CD4-positive, alpha-beta T cell treated with Interleukin-17A for 4 hours (primary cell): Measurements from ENCODE around the gene SELENOS.
A peak's percentile ranks its signal among the peaks of the same experiment; 100 is the strongest.

ENCODE experiments used
- DNase-seq: peaks from one replicate; pipeline ENCODE4 v3.0.0-alpha.2; 2020; ENCODE audit warnings: mixed read lengths

Gene SELENOS, protein sequence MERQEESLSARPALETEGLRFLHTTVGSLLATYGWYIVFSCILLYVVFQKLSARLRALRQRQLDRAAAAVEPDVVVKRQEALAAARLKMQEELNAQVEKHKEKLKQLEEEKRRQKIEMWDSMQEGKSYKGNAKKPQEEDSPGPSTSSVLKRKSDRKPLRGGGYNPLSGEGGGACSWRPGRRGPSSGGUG

DNA sequence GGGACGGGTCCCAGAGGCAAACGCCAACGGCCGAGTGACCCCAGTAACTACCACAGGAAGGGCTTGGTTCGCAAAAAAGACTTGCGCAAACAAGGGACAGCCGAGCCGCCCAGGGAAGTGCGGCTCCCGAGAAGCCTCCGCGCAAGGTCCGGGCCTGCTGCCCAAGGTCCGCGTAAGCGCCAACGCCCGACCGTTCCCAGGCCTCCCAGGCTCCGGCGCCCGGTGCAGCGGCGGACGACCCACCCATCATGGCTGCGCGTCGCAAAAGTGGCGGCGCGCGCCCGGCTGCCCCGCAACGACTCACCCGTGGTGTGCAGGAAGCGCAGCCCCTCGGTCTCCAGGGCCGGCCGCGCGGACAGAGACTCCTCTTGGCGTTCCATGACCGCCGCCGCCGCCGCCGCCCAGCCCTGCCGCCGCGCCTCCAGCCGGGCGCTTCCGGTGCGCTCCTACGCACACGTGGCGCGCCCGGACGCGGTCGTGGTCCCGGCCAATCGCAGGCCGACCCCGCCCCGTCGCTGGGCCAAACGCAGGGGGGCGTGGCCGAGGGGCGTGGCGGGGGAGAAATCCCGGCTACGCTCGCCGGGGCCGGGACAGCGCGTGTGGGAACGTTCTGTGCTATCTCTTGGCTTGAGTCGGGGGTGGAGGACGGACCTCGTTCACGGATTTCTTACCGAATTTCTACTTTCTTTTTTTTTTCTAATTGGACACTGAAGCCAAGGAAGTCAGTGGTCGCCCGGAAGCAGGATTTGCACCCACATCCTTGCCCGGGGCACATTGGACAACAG is at the start of gene SELENOS:
SELENOS (minus strand) TSS at position 448 of the 785 bp plus-strand sequence; CDS start at position 380, 68 bp downstream.
- DNase-seq: peak; percentile 94

DNA sequence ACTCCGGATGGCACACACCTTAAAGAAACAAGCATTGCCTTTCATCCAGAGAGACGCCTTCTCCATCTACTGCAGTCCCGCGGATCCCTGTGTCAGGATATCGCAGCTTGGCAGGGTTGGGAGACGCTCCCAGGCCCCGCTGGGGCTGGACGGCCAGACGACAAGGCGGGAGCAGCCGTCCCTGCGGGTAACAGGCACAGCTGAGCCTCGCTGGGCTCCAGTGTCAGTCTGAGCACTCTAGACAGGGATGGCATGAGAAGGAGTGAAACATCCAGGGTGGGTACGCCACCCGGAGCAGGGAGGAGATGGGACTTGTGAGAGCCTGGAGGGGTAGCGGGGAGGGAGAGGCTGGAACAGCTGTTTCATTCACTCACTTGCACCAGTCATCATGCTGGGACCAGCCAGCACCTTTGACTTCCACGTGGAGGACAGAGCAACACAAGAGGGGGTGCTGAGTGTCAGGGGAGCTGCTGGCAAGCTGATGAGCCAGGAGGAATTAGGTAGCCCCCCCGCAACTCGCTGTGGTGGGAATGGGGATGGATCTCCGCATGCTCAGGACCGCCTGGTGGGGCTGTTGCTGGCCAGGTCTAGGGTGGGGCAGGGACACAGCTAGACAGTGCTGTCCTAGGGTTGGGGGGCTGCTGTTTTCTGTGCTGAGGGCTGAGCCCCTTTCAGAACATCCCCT is 49.3 kb upstream of the SELENOS start:
- no peak for DNase-seq

DNA sequence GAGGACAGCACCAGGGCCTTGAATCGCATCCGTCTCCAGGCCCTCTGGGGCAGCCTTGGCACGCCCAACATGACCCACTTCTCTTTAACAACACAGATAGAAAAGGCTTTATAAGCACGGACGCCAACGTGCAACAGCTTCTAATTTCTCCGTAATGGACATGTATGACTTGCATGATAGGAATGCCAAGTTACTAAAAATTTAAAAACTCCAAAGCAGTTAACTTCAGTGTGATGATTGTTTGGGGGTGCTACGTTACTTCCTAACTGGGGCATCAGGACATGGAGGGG is 48.7 kb upstream of the SELENOS start:
- DNase-seq: no peak

DNA sequence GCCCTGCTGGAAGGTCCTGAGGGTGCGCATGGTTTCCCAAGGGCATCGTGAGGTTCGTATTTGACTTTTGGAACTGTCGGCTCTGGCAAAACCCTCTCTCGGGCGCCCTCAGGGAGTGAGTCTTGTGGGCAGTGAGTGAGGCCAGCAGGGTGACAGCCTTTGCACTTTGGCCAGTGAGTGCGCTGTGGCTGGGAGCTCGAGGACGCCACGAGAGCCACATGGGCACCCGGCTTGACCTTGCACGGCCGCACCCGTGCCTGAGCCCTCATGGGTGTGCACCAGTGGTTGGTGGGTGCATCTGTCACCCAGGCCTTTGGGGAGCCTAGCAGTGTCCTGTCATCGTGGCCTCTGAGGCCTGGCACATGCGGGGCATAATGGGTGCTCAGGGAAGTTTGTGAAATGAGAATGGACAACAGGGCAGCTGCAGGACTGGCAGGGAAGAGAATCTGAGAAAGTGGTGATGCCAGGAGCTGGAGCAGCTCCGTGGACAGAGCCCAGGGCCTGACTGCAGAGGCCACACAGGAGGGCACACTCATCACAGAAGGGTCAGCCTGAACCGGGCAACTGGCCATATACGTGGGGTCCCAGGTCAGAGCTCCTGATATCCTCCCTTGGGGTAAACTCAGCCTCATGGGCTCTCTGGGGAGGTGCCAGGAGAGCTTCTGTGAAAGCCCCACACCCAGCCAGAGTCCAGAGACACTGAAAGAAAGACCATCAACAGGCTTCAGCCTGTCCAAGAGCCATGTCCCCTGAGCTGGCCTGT is 48.2 kb upstream of the SELENOS start:
- DNase-seq: no peak

DNA sequence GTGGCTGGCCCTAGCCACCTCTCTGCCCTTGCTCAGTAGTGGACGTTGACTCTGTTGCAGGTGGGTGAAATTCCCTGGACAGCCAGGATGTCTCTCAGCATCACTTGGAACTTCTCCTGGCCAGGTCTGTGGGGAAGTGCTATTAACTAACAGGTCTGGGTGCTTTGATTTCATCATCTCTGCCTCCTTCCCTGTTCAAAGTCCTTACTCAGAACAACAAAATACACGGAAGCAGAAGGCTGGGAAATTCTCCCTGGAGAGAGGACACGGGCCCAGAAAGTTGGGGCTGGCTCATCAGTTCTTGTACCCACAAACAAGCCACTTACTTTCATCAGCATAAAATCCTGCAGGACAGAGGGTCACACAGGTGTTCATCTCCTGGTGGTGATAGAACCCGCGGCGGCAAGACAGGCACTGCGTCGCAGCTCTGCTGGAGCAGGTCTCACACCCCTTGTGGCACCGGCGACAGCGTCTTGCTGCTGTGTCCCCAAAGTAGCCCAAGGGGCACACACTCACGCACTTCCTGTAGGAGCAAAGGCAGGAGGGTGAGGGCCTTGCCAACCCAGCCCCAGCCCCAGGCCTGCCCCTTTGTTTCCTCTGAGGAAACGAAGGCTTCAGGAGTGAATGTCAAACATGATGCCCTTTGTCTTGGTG is 47.4 kb upstream of the SELENOS start:
- DNase-seq: no peak

DNA sequence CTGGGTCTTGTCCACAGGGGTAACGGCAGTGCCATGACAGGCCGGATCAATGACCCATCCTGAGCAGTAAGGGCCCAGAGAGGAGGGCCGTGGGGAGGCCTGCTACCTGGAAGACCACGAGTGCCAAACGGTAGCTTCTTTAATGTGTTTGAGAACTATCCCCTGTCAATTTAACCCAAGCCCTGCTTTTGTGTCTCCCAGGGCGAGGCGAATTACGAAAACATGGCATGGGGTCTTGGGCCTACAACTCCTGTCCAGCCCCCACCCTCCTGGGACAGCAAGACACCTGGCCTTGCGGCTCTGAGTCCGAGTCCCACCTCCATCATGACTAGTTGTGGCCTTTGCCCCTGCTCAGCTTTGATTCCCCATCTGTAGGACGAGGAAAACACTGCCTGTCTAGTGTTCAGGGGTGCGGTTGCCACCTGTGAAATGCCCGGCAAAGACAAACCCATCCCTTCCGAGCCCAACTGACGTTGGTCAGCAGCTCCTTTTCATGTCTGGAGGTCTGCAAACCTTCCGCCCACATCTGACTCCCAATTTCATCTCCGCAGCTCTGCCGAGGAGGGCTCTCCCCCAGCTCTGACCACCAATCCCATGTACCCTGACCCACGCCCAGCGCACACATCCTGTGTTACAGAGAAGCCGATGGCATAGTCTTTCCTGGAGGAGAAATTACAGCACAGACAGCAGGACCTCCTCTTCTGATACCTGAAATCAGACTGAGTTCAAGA is 46.7 kb upstream of the SELENOS start:
- DNase-seq: no peak

DNA sequence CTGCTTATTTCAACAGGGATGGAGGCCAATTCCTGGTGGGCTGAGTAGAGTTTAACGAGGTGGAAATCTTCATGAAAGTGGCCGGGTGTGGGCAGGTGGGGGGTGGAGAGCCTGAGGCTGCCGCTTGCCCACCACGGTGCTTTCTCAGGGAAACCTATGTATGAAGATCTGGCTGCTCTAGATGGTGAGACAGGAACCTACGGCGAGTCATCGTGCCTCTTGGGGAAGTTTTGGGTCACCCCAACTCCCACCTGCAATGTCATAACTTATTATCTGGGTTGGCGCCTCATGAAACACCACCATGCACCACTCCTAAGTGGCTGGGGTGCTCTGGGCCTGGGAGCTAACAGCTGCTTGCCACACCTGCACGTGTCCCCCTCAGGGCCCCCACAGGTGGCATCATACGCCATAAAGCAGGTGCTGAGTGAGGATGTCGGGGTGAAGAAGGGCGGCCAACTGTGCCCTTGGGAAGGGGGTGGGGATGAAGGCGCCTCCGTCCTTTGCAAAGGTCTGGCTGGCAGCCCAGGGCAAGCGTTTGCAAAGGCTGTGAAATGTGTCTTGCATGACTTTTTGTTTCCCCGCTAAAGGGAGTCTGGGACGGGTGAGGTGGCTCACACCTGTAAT is 45.7 kb upstream of the SELENOS start:
- DNase-seq: no peak

DNA sequence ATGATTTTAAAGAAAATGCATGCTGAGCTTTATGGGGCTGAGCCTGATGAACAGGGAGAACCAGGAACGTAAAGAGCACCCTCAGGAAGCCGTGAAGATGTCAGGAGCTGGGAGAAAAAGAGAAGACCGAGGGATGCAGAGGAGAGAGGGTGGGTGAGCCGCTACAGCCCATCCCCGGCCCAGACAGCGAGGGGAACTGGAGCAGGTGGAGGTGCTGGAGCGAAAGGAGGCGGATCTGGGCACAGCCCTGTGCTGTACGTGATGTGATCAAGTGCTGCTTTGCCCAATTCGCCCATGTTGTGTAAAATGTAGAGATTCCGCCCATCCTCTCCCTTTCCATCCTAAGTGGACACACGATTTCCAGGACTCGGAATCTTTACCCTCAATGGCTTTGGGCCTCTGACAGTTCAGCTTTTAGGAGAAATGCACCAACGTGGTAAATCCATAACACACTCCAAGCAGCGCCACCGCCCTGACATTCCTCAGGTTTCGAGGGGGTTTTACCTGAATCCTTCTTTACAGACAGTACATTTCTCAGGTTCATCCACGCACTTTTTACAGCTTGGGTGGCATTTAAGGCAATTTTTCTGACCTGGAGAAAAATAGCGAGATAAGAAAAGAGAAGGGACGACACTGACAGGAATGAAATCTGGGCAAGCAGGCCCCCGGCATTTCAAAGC is 44.9 kb upstream of the SELENOS start:
- no peak for DNase-seq

DNA sequence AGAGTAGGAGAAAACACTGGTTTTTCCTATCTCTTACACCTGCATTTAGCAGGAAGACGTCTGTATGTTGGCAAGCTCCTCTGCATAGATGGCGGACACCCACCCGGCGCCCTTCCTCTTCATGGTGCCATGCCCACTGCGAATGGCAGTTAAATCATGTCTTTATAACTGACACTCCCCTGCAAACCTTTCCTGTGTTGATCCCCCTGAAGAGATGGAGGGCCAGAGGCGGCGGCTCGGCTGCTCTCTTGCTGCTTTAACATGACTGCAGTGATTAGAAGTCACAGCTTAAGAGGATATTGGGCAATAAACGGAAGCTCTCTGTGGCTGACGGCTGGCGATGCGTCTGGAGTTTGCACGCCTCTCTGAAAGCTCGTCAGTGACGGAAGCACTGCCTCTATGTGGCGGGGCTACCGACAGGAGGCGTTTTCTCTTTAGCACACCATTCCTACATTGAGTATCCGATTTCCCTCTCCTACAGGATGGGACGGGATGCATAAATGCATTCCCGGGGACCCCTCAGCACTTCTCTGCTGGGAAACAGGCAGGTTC is 43.3 kb upstream of the SELENOS start:
- DNase-seq: peak; percentile 70

DNA sequence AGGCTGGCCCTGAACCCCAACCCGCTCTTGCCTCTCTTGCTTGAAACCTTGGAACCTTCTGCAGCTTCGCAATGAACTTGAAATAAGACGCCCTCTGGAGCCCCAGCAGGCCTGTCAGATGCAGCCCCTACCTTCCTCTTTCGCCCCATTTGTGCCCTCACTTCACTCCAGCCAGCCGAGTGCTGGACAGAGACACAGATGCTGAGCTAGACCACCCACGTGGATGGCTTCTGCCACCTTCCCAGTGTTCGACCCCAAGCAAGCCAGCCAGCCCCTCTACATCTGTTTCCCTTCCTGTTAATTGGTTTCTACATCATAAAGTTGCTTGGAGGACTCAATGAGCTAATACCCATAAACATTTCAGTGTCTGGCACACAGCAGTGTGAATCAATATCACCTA is 41.6 kb upstream of the SELENOS start:
- DNase-seq: no peak

DNA sequence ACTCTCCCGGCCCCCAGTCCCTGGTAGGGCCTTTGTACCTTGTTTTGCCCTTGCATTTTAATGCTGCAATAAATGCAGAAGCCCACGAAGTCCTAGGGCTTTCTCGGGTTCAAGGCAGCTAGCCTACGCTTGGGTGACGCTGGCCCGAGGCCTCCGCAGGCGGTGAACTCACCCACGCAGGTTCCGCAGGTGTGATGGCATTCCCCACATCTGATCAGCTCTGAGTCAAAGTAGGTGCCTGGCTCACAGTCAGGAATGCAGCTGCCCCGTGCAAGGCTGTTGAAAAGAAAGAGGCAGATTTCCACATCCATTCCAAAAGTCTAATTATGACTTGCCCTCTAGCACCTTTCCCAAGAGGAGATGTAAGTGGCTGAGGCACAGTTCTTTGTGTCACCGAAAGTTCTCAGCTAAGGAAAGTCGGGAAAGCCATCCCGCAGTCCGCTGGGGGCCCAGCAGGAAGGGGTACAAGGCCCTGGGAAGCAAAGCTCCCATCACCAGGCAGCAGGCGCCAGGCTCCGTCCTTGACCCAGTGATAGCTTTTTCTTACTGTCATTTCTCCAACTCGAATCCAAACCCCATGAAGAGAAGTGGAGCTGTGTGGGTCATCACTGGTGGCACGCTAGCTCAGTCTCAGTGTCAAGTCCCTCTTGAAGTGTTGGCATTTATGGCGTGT is 41.0 kb upstream of the SELENOS start:
- no peak for DNase-seq

DNA sequence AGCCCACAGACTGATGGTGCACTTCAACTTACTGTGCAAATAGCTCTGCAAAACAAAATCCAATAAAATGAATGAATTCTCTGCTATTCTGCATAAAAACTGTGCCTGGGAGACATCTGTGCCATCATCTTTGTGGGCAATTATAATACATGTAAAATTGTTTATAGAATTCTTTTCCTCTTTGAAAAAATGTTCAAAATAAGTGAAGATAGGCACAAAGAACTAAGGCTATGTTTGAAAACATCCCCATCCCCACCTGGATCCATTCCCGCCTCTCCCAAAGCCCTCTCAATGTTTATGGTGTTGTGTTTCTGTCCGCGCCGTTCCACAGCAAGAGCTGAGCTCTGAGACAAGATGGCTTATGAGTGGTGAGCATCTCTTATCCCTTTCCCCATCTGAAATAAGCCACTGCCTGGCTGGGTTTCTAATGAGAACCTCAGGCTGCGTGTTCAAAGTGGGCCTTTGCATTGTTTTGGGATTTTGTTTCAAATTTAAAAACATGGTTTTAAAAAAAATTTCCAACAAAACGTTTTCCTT is 40.1 kb upstream of the SELENOS start:
- no peak for DNase-seq

DNA sequence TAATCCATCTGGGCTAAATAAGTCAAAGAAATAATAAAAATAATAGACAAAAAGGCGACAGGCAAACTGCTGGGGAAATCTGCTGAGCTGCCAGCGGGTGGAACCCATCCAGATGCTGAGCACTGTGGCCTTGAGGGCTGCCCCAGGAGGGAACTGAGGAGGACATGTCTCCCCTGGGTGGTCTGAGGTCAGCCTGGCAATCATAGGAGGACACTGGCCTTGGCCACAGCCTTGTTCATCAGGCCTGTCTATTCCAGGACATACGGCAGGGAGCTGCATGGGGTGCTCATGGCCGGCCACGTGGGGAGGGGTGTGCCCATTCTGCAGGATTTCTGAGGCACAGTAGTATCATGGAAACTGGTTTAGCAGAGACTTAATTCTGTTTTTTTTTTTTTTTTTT is 39.2 kb upstream of the SELENOS start:
- DNase-seq: no peak

DNA sequence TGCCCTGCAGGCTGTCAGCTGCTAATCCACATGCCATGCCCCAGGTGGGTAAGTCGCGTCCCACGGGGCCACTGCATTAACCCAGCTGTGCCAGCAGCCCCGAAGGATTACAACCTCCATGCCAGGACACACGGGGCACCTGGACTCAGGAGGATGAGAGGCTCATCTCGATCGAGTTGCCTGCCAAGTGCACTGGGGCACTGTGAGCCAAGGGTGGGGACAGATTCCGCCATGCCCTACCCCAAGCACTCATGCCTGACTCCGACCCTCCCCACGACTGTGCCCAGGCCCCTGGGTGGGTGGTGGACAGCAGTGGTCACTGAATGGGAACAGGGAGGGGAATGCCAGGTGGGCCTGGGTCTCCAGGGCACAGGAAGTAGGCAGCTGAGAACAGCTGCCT is 38.5 kb upstream of the SELENOS start:
- no peak for DNase-seq

DNA sequence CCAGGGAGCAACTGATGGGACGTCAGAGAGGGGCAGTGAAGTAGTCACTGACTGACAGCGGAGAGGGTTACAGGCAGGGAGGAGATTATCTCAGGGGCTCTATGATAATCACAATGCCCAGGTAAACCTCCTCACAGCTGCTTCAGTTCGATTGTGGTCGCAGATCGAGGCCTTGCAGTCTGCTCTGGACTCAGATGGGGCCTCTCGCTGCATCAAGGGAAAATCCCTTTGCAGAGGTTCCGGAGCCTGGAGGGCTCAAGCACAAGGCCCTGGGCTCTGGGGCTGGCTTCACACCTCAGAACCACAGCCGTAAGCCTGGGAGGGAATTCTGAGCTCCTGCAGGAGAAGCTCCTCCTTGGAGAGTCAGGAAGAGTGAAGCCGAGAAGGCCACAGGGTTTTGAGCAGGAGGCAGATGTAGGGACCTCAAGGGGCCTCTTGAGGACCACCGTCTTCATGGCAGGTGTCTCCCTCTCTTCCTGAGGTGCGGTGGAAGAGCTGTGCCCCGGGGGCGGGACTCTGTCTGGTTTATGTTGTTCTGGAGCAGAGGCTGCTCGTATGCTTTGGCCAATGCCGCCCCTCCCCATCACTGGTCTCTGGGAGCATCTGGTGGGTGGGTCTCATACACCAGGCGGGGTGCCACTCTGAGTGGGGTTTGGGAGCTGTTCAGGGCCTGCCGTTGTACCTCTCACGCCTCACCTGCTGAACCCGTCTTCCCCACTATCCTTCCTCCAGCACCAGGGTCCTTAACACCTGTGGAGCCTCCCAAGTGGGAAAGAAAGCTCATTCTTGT is 37.2 kb upstream of the SELENOS start:
- DNase-seq: no peak

DNA sequence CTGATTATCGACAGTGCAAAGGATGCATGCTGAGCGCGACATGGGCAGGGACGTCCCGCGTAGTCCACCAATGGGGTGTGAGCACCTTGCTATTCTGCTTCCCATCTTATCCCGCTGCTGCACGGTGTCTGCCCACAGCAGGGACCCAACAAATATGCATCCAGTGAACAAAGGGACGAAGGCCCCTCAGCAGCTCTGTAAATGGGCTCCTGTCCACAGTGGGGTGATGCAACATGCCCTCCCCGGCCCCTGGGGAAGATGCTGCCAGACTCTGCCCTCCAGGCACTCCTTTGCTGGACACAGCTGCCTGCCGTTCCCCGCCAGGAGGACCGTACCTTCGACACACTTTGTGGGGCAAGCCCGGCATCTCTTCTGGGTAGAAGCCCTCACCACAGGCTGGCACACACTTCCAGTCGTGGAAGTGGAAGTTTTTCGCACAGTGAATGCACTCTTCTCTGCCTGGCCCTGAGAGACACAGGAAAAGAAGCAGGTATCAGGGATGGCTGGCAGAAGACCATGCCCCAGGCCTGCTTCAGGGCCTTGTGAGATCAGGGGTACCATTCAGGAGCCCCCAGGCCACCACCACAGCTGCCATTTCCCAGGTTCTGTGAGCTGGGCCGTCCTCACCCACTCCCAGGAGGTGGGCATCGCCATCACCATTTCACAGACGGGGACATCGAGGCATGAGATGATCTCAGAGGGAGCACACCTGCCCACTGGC is 35.9 kb upstream of the SELENOS start:
- no peak for DNase-seq

DNA sequence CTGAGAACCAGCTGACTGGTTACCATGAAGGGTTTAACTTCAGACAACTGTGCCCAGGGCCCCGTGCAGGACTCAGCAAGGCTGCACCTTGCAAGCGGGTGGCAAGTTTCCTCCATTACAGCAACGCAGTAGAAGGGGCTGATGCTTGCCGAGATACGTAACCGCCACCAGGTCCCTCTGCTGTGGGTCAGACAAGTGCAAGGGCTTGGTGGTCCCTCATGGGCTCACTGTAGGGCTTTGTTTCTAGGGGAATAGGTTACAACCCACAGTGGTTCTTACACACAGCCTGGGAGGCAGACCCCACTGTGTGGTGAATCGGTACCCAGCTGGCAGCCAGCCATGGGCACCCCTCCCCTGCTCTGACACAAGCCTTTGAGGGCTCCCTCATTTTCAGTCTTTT is 33.2 kb upstream of the SELENOS start:
- no peak for DNase-seq

DNA sequence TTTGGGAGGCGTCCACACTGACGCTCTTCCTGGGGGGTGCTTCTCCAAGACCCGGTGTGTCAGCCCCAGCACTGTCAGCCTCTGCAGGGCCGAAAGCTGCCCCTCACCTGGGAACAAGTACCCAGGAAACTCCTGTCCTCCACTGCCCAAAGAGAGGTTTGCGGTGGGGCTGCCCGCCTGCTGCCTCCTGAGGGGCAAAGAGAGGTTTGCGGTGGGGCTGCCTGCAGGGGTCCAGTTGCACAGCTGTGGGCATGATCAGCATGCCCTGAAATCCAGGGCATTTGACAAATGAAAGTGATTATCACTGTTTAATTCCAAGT is 32.8 kb upstream of the SELENOS start:
- DNase-seq: no peak
